ENCODE results near the gene EEF1A2.

EEF1A2 gene

DNA sequence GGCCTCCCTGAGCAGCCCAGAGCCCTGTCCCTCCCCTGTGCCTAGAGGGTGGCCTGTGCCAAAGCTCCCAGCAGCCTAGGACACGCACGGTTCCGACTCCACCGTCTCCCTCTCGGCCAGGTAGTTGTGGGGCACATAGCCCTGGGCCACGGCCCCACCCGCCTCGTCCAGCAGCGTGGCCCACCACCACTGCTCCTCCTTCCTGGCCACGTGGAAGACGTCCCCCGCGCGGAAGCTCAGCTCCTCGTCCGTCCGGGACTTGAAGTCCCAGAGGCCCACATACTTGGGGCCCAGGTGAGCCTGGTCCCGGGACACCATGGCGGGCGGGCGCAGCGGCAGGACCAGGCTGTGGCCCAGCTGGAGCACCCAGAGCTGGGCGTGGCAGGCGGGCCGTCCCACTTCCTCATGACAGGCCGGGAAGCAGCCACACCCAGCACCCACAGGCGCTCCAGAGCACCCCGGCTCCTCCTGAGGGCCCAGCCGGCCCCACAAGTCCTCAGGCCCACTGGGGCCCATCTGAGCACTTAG lies 38.2 kb upstream of the EEF1A2 start, which contains the start of gene PTK6:
Gene PTK6, minus strand, starts transcription at position 380 of the 528 bp plus-strand sequence. Its CDS starts 62 bp downstream, at position 318.
- no peaks in the 10 kb centered on the region for H3K9me3 ChIP-seq (ENCODE audit: control insufficient read depth, insufficient read depth, low read length)
- H3K9me2 ChIP-seq (replicated peaks; ENCODE audit: control insufficient read depth, low read length), result no peaks in the 10 kb centered on the region
- no peaks in the 10 kb centered on the region for H3K27me3 ChIP-seq (ENCODE audit: control insufficient read depth, low read length)
- no peaks in the 10 kb centered on the region for H3F3A ChIP-seq (ENCODE audit: control insufficient read depth, insufficient read depth)
- H3K27ac ChIP-seq (ENCODE audit: low read depth, low read length), result peak within 1 kb of the TSS; percentile 36
- H3K4me3 ChIP-seq (ENCODE audit: low read length), result peak within 1 kb of the TSS; percentile 73
- no peaks in the 10 kb centered on the region for H3K36me3 ChIP-seq (ENCODE audit: control insufficient read depth, low read length)
- no peaks in the 10 kb centered on the region for H4K20me1 ChIP-seq (ENCODE audit: control insufficient read depth, insufficient read depth, low read depth, low read length)
- H3K4me1 ChIP-seq (ENCODE audit: control insufficient read depth, low read length), result peaks cover 25% of the 10 kb centered on the region
- TF ChIP-seq CTCF (IDR thresholded peaks at IDR 0.05; ENCODE audit: low read depth, low read length, poor library complexity, severe bottlenecking) (no peak), EZH2phosphoT487 (IDR thresholded peaks at IDR 0.05; ENCODE audit: borderline replicate concordance, low read length) (no peak)
- H3K4me2 ChIP-seq (ENCODE audit: low read length), result peak within 1 kb of the TSS; percentile 95
- H3K79me2 ChIP-seq (ENCODE audit: control insufficient read depth, low read length), result no peaks in the 10 kb centered on the region

DNA sequence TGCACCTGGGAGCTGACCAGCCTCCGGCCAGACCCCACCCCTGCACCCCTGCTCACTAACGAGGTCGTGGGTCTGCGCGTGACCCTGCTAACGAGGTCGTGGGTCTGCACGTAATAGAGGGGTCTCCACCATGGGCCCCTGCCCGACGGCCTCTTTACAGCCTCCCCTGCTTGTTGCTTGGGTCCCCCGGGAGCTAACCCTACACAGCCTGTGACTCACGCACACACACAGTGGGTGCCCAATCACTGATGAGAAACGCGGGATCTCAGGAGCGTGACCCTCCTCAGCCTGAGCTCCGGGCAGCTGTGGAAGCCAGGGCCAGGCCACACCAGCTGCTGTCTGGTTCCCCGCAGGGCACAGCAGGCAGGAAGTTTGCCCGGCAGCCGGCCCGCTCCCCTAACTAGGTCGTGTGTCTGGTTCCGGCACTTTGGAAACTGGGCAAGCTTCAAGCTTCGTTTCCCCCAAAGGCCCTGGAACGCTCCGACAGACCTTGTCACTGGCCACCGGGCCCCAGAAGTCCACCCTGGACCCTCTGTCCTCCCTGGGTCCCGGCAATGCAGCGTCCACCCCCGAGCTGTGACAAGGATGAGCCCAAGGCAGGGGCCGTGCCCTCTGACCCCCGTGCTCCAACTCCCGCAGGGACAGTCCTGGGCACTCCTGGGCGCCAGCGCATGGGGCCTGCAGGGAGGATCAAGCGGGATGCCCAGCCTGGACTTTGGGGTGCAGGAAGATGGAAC lies 37.5 kb upstream of the EEF1A2 start:
- Histone ChIP-seq H3K4me2 (ENCODE audit: low read length) (peak overlapping the region; percentile 95), H3K27me3 (ENCODE audit: control insufficient read depth, low read length) (no peaks in the 10 kb centered on the region), H3K27ac (ENCODE audit: low read depth, low read length) (no peak overlapping the region), H3K4me3 (ENCODE audit: low read length) (no peak overlapping the region), H3K4me1 (ENCODE audit: control insufficient read depth, low read length) (peaks cover 25% of the 10 kb centered on the region), H3K79me2 (ENCODE audit: control insufficient read depth, low read length) (no peaks in the 10 kb centered on the region), H3F3A (ENCODE audit: control insufficient read depth, insufficient read depth) (no peaks in the 10 kb centered on the region), H4K20me1 (ENCODE audit: control insufficient read depth, insufficient read depth, low read depth, low read length) (no peaks in the 10 kb centered on the region), H3K9me3 (ENCODE audit: control insufficient read depth, insufficient read depth, low read length) (no peaks in the 10 kb centered on the region), H3K9me2 (replicated peaks; ENCODE audit: control insufficient read depth, low read length) (no peaks in the 10 kb centered on the region), H3K36me3 (ENCODE audit: control insufficient read depth, low read length) (no peaks in the 10 kb centered on the region)
- TF ChIP-seq EZH2phosphoT487 (IDR thresholded peaks at IDR 0.05; ENCODE audit: borderline replicate concordance, low read length), result no peak
- no peak for TF ChIP-seq CTCF (IDR thresholded peaks at IDR 0.05; ENCODE audit: low read depth, low read length, poor library complexity, severe bottlenecking)

GRCh38 chr20:63534831-63535651 lies 36.2 kb upstream of the EEF1A2 start:
- Histone ChIP-seq H3K4me1 (ENCODE audit: control insufficient read depth, low read length) (peaks cover 25% of the 10 kb centered on the region), H3K4me3 (ENCODE audit: low read length) (no peak overlapping the region), H3K27ac (ENCODE audit: low read depth, low read length) (no peak overlapping the region)

More at GRCh38 chr20:63534831-63535651, 36.2 kb upstream of the EEF1A2 start:
- TF ChIP-seq EZH2phosphoT487 (IDR thresholded peaks at IDR 0.05; ENCODE audit: borderline replicate concordance, low read length), result no peak
- TF ChIP-seq CTCF (IDR thresholded peaks at IDR 0.05; ENCODE audit: low read depth, low read length, poor library complexity, severe bottlenecking), result no peak
- no peaks in the 10 kb centered on the region for H3K36me3 ChIP-seq (ENCODE audit: control insufficient read depth, low read length)
- H3K79me2 ChIP-seq (ENCODE audit: control insufficient read depth, low read length), result no peaks in the 10 kb centered on the region
- no peaks in the 10 kb centered on the region for H3K9me2 ChIP-seq (replicated peaks; ENCODE audit: control insufficient read depth, low read length)
- H3K4me2 ChIP-seq (ENCODE audit: low read length), result no peak overlapping the region
- no peaks in the 10 kb centered on the region for H3K9me3 ChIP-seq (ENCODE audit: control insufficient read depth, insufficient read depth, low read length)
- no peaks in the 10 kb centered on the region for H4K20me1 ChIP-seq (ENCODE audit: control insufficient read depth, insufficient read depth, low read depth, low read length)
- no peaks in the 10 kb centered on the region for H3F3A ChIP-seq (ENCODE audit: control insufficient read depth, insufficient read depth)
- no peaks in the 10 kb centered on the region for H3K27me3 ChIP-seq (ENCODE audit: control insufficient read depth, low read length)
